HG03571 (cell line): ENCODE results near the gene AQP7.
"Not testable (repeated sequence)": the region's sequence is repeated elsewhere in the genome, so short reads cannot be mapped to it uniquely, and the experiment has no call there.

ENCODE experiments used
- ATAC-seq: cut with Tn5 transposase; IDR thresholded peaks from one replicate; pipeline ENCODE4 v1.9.1; 2021; ENCODE audit not compliant: unreplicated experiment

AQP7 gene

DNA sequence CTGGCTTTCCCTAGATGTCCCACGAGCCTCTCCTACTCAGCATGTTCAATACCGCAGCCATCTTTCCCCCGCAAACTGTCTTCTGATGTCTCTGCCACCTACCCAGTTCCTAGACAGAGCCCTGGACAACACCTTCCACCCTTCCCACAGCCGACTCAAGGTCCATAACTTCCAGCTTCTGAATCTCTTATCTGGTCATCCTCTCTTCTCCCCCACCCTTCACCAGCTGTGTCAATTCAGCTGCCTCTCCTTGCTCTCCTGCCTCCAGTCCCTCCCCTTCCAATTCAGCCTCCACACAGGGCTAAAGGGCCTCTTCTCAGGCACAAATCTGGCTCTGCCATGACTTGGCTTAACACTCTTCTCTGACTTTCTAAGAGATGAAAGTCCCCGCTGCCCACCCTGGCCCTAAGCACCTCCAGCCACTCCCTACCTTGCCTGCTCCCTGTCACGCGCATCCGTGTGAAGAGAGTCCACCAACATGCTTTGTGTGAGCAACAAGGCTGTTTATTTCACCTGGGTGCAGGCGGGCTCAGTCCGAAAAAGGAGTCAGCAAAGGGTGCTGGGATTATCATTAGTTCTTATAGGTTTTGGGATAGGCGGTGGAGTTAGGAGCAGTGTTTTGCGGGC lies 25.2 kb downstream of the AQP7 start:
- no peak for ATAC-seq

- ATAC-seq: no peak
Observed at GRCh38 chr9:33375841-33376321, 26.5 kb downstream of the AQP7 start.

DNA sequence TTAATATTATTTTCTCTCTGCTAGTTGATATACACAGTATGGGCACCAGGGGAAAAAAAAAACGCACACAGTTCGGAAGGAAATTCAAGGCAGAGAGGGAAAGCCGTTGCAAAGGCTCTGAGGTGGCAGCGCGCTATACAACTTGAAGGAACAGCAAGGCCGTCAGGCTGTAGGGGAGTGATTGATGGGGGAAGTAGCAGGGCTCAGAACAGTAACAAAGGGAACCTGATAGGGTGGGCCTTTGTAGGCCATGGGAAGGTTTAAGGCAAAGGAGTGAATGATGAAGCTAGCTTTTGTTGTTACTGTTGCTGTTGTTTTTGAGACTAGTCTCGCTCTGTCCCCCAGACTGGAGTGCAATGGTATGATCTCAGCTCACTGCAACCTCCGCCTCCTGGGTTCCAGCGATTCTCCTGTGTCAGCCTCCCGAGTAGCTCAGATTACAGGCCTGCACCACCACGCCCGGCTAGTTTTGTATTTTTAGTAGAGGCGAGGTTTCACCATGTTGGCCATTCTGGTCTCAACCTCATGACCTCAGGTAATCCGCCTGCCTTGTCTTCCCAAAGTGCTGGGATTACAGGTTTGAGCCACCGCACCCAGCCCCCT lies 27.0 kb downstream of the AQP7 start:
- peak; percentile 2 for ATAC-seq

- peak; percentile 51 for ATAC-seq
Observed at GRCh38 chr9:33374634-33375237, 27.6 kb downstream of the AQP7 start.

DNA sequence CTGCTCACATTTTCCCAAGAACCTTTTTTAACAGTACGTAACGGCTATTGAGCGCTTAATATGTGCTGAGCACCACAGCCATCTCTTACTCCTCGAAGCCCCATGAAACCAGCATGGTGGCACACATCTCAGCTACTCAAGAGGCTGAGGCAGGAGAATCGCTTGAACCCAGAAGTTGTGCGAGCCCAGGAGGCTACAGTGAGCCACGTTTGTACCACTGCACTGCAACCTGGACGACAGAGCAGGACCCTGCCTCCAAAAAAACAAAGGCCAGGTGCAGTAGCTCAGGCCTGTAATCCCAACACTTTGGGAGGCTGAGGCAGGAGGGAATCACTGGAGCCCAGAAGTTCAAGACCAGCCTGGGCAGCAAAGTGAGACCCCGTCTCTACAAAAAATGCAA lies 28.2 kb downstream of the AQP7 start:
- no peak for ATAC-seq

DNA sequence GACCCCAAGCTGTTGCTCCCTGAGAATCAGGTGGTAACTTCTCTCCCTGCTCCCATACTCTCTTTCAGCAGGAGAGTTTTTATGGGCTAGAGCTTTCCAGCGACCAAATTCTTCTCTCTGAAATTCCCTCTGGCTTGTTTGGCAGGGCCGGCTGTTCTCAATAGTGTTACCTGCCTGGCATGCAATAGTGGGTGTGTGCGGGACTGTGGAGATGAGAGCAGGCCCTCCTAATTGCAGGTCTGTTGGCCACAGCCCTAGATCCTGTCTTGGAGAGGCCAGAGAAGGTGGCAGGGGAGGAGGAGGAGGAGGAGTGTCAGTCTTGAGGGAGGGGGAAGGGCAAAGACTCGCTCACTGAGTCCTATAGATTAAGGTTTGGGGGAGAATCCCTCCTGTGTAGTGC lies 29.5 kb downstream of the AQP7 start:
- no peak for ATAC-seq

DNA sequence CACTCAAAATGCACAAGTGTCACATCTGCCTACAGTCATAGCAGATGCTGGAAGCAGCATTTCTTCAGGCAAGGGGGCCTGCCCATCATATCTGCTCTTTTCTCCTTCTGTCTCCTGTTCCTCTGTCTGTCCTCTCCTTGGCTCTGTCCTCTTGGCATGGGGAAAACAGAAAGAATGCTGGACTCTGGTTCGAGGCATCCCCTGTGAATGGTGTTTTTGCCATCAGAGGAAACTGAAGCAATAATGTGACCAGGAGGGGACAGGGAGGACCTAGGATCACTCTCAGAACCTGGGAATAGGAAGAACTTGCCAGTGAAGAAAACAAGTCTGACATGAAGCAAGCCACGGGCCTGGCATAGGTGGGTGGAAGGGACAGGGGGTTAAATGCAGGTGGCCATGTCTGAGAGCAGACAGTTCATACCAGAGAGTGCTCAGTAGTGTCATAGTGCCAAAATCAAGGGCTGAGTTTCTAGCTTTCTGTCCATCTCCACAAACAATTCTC lies 35.3 kb downstream of the AQP7 start:
- ATAC-seq: no peak

DNA sequence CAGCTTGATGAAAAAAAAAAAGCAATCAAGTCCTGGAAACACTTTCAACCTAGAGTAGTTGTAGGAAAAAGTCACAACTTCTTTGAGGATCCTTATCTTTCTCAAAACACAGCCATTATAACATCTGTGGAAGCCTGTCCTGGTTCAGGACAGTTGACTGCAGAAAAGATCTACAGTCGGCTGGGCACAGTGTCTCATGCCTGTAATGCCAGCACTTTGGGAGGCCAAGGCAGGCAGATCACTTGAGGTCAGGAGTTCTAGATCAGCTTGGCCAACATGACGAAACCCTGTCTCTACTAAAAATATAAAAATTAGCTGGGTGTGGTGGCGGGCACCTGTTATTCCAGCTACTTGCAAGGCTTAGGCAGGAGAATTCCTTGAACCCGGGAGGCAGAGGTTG lies 37.6 kb downstream of the AQP7 start:
- ATAC-seq: not testable (repeated sequence)

DNA sequence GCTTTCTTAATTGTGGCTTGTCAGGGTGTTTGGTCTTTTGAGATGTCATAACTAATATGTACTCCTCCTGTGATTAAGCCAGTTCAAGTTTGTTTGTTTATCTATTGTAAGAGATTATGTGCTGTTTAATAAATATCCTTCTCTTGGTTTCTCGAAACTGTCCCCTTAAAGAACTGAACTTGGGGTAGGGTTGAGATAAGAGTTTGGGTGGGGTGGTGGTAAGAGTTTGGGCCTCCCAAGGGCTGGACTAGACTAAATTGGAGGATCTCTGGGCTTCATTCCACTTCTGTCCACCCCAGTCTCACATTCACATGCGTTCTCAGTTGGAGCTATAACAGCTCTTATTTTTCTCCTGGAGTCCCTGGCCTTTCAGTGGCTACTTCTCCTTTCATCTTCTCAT lies 38.2 kb downstream of the AQP7 start:
- ATAC-seq: no peak

GRCh38 chr9:33358641-33359040 lies 43.7 kb downstream of the AQP7 start:
- not testable (repeated sequence) for ATAC-seq

- ATAC-seq: no peak
Observed at GRCh38 chr9:33355933-33356332, 46.4 kb downstream of the AQP7 start.

DNA sequence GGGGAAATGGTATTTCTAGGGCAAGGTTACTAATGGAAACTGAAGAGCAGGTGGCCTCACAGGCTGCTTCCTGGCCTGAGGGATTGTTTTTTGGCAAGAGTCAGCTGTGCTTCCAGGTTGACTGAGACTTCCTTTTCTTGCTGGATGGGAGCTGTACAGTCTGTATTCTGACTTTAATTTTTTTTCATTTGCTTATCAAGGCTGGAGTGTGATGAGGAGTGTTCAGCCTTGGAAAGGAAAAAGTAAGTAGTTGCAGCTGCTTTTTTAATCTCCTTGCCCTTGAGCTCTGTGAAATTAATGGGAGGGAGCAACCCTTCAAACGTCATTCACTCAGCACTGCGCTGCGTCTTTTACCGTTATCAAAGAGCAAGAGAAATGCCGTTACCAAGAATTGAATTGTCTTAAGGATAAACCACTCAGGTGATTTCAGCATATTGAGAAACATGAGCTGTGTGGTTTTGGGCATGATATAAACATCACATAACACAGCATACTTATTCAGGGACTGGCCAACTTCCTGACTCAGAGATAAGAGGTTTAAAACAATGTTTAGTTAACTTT lies 47.6 kb downstream of the AQP7 start:
- no peak for ATAC-seq

DNA sequence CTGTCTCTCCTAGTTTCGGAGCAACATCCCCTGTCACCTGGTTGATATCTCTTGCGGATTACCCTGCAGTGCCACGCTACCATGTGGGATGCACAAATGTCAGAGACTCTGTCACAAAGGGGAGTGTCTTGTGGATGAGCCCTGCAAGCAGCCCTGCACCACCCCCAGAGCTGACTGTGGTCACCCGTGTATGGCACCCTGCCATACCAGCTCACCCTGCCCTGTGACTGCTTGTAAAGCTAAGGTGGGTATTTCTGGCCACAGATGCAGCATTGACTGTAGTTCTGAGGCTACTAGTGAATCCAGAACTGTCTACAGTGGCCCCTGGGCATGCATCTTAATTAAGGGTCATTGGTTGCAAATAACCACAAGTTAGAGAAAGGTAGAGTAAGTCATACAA lies 50.8 kb downstream of the AQP7 start:
- no peak for ATAC-seq

- ATAC-seq: no peak
Observed at GRCh38 chr9:33350310-33350709, 52.1 kb downstream of the AQP7 start.

- no peak for ATAC-seq
Observed at GRCh38 chr9:33349743-33350142, 52.6 kb downstream of the AQP7 start.

DNA sequence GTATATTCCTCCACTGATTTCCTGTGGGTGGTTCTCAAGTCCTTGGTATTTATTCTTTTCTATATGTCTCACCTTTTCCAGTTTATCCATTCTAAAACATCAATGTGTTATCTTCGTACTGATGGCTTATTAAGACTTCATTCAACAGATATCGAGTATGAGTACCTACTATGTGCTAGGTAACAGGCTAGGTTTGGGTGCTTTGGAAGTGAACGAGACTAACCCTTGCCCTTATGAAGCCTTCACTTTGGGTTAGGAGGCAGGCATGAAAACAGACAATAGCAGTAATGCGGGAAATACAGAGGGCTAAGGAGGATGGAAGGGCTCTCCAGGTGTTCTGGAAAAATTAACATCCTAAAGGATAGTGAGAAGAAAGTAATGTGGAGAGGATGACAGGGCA lies 53.4 kb downstream of the AQP7 start:
- ATAC-seq: no peak

GRCh38 chr9:33346564-33346963 lies 55.8 kb downstream of the AQP7 start:
- no peak for ATAC-seq

DNA sequence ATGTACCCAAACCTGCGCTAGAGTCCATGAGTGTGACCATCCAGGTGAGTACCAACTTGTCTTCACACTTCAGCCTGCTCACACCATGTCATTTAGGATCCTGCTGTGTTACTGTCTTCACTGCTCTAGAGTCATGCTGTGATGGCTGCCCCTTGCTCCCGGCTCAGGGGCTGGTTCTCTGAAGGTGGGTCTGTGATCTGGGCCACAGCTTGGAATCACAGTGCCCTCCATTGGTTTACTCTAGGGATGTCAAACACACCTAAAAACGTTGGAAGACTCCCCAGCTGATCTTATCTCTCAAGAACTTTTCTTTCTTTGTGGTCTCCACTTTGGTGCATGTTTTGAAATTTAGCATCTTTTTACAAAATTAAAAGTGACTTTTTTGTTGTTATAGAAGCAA lies 58.2 kb downstream of the AQP7 start:
- no peak for ATAC-seq

GRCh38 chr9:33341182-33341581 lies 61.2 kb downstream of the AQP7 start:
- no peak for ATAC-seq

DNA sequence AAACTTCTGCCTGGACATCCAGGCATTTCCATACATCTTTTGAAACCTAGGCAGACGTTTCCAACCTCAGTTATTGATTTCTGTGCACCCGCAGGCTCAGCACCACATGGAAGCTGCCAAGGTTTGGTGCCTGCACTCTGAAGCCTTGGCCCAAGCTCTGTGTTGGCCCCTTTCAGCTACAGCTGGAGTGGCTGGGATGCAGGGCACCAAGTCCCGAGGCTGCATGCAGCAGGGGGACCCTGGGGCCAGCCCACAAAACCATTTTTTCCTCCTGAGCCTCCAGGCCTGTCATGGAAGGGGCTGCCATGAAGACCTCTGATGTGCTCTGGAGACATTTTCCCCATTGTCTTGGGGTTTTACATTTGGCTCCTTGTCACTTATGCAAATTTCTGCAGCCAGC lies 62.2 kb downstream of the AQP7 start:
- ATAC-seq: no peak
